Fibroblast of lung (primary cell): ENCODE results near the gene U2AF2. TPM values are rescaled to one million over a fixed set of nuclear protein-coding genes. Genes with fewer than 3 reads are reported as not detected.

Source experiments
- DNase-seq, 2 donors: peaks; one replicate each; pipeline versions ENCODE4 v3.0.0 to v3.0.0-alpha.2; 2010; ENCODE audit warnings: low read depth in 2 of 2
- H2AFZ ChIP-seq: 2 replicates; pipeline ENCODE4 v1.5.1; 2012; ENCODE audit warnings: low read length, control low read depth, inconsistent platforms
- H3K27ac ChIP-seq: 2 replicates; pipeline ENCODE4 v1.5.1; 2011; ENCODE audit warnings: low read length, control low read depth; ENCODE audit not compliant: insufficient read depth
- H3K27me3 ChIP-seq: 2 replicates; pipeline ENCODE4 v1.5.1; 2011; ENCODE audit warnings: mild to moderate bottlenecking, low read length; ENCODE audit not compliant: control insufficient read depth, insufficient read depth
- H3K36me3 ChIP-seq: 2 replicates; pipeline ENCODE4 v1.5.1; 2011; ENCODE audit warnings: low read length; ENCODE audit not compliant: control insufficient read depth, insufficient read depth
- H3K4me1 ChIP-seq: 2 replicates; pipeline ENCODE4 v1.5.1; 2011; ENCODE audit warnings: low read length; ENCODE audit not compliant: control insufficient read depth, insufficient read depth; ENCODE audit errors: extremely low read depth
- H3K4me2 ChIP-seq: 2 replicates; pipeline ENCODE4 v1.5.1; 2011; ENCODE audit warnings: low read length, control low read depth; ENCODE audit not compliant: insufficient read depth; ENCODE audit errors: extremely low read depth
- H3K4me3 ChIP-seq, 4 experiments: fragments of 200-600 bp in 1 of 4; sonication (generic) in 1 of 4; replicated peaks in 1 of 4; 2 replicates each; pipeline ENCODE4 v1.5.1; 2011 to 2016; ENCODE audit warnings: low read length in 4 of 4, low read depth in 3 of 4, mild to moderate bottlenecking in 3 of 4, control low read depth in 2 of 4, inconsistent platforms in 1 of 4, mixed read lengths in 1 of 4; ENCODE audit not compliant: insufficient read depth in 1 of 4; ENCODE audit errors: control extremely low read depth in 1 of 4
- H3K79me2 ChIP-seq: 2 replicates; pipeline ENCODE4 v1.5.1; 2012; ENCODE audit warnings: mild to moderate bottlenecking, low read length, inconsistent platforms; ENCODE audit not compliant: control insufficient read depth, insufficient read depth
- H3K9ac ChIP-seq: 2 replicates; pipeline ENCODE4 v1.5.1; 2011; ENCODE audit warnings: mild to moderate bottlenecking, low read length, control low read depth; ENCODE audit not compliant: insufficient read depth
- H3K9me3 ChIP-seq: 2 replicates; pipeline ENCODE4 v1.5.1; 2012; ENCODE audit warnings: low read depth, low read length; ENCODE audit not compliant: control insufficient read depth, insufficient read depth
- H4K20me1 ChIP-seq: 2 replicates; pipeline ENCODE4 v1.5.1; 2011; ENCODE audit warnings: low read length; ENCODE audit not compliant: control insufficient read depth, insufficient read depth; ENCODE audit errors: extremely low read depth
- CTCF ChIP-seq, 2 donors: IDR thresholded peaks in 1 of 2; conservative IDR thresholded peaks in 1 of 2; 1 replicate in 1 of 2; 2 replicates in 1 of 2; pipeline ENCODE4 v1.5.1; 2011 to 2012; ENCODE audit warnings: low read length in 2 of 2, control low read depth in 1 of 2, inconsistent platforms in 1 of 2, low read depth in 1 of 2, mild to moderate bottlenecking in 1 of 2
- EZH2 ChIP-seq: IDR thresholded peaks from 2 replicates; pipeline ENCODE4 v1.5.1; 2012; ENCODE audit warnings: low read length, control low read depth, mild to moderate bottlenecking; ENCODE audit errors: missing control alignments
- polyA plus RNA-seq, 2 donors: library from polyadenylated mRNA; depleted of rRNA in 1 of 2; stranded (reverse) in 1 of 2; unstranded in 1 of 2; fragments of >200 nt; gene quantifications; 2 replicates each; pipeline ENCODE4 v1.2.1, GENCODE V29; 2011 to 2012; ENCODE audit warnings: missing spikeins in 1 of 2
- total RNA-seq: library from RNA; depleted of rRNA; stranded (reverse); fragments of >200 nt; gene quantifications from 2 replicates; pipeline ENCODE4 v1.2.1, GENCODE V29; 2014

U2AF2 gene
- total and polyA plus RNA-seq, 2 donors (not counting 1 experiment from before 2014, with no cell fraction given) = 53.5 to 84.1 TPM

DNA sequence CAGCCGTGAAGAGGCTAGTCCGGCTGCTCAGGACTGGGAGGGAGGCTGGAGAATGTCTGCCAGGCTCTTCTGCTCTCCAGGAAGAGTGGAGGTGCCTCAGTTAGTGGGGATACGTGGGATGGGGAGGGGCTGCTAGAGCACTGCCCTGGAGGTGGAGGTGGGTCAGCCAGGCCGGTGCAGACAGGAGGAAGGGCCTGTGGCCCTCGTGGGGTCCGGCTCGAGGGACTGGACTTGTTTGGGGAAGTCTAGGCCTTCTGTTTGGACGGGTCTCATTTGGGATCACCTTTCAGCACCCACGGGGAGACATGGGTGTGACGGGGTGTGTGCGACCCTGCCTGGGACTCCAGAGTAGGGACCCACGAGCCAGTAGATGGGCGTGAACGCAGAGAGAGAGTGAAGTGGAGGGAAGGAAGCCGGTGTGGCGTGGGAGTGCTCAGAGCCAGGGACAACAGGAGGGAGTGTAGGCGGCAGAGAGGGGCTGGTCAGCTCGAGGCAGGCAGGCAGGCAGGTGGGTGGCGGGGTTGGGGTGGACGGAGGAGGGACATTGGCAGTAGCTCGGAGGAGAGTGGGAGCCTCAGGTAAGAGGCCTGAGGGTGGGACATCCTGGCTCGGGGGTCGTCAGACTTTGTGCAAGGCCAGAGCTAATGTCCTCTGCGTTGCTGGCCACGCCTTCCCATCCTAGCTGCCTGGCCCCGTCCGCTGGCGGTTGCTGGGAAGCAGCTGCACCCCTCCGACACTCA is 31.6 kb downstream of the U2AF2 start:
- Histone ChIP-seq H3K27ac (no peak overlapping the region), H3K4me3 (no peak overlapping the region), H3K9me3 (no peaks in the 10 kb centered on the region), H3K4me2 (no peak overlapping the region), H3K27me3 (no peaks in the 10 kb centered on the region), H3K36me3 (peaks cover 31% of the 10 kb centered on the region), H3K79me2 (peaks cover 43% of the 10 kb centered on the region), H2AFZ (no peak overlapping the region), H3K4me1 (no peaks in the 10 kb centered on the region), H3K9ac (no peak overlapping the region), H4K20me1 (no peaks in the 10 kb centered on the region)
- no peak for DNase-seq
- TF ChIP-seq EZH2 = no peak
- no peak for TF ChIP-seq CTCF (conservative IDR thresholded peaks at IDR 0.05 in 1 of 2, IDR thresholded peaks at IDR 0.05 in 1 of 2; ENCODE audit: low read depth in 1 of 2, low read length in 2 of 2)

DNA sequence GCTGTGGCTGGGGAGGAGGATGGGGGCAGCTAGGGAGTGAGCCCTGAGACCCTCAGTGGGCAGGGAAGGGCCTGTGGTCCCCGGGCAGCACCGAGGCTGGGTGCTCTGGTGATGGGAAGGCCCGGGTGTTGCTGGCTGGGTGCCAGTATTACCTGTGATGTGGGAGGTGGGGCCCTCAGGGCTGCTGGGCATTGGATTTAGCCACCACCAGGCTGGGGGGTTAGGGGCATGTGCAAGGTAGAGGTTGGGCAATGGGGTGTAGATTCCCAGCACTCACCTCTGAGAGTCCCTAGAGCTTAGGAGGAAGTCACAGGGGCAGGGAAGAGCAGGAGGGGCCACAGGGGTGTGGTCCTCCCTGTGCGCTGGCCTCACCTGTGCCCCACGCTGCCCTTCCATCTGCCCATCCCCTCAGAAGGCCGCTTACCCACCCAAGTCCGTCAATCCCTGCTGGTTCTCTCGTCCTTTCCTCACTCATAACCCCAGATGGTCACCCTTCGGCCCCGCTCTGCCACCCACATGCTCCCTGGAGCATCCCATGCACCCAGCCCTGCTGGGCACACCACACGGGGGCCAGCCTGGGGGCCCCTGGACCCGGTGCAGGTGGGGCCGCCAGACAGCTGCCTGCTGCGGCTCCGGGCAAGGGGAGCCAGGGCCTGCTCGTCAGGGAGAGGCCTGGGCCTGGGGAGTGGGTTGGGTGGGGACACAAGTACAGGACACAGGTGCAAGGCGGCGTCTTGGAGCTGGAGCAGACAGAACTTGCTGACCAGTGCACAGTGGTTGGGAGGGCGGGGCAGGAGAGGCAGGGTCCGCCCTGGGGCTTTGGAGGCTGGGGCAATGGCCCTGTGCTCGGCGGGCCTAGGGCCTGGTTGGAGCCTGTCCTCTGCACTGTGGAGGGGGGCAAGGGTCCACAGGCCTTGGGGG is 32.7 kb downstream of the U2AF2 start:
- no peak overlapping the region for H3K4me2 ChIP-seq
- no peaks in the 10 kb centered on the region for H3K4me1 ChIP-seq
- TF ChIP-seq CTCF (conservative IDR thresholded peaks at IDR 0.05 in 1 of 2, IDR thresholded peaks at IDR 0.05 in 1 of 2; ENCODE audit: low read depth in 1 of 2, low read length in 2 of 2) = no peak
- no peak for TF ChIP-seq EZH2
- no peak overlapping the region for H3K27ac ChIP-seq
- no peak for DNase-seq
- H3K27me3 ChIP-seq = no peaks in the 10 kb centered on the region
- peaks cover 31% of the 10 kb centered on the region for H3K36me3 ChIP-seq
- peaks cover 39% of the 10 kb centered on the region for H3K79me2 ChIP-seq
- no peak overlapping the region for H3K9ac ChIP-seq
- no peak overlapping the region for H3K4me3 ChIP-seq
- no peaks in the 10 kb centered on the region for H3K9me3 ChIP-seq
- H2AFZ ChIP-seq = no peak overlapping the region
- H4K20me1 ChIP-seq = no peaks in the 10 kb centered on the region
